Measurements from ENCODE around the gene STYXL2.
A peak's percentile ranks its signal among the peaks of the same experiment; 100 is the strongest.

The STYXL2 gene

GRCh38 chr1:167064621-167065020 lies 29.3 kb upstream of the STYXL2 start:
- H3K9me3 ChIP-seq (ENCODE audit: control insufficient read depth, low read length): no peaks in the 10 kb centered on the region
- H3K4me3 ChIP-seq (ENCODE audit: low read length): no peak overlapping the region
- H3K36me3 ChIP-seq (ENCODE audit: control insufficient read depth, insufficient read depth, low read length): no peaks in the 10 kb centered on the region
- peaks cover 18% of the 10 kb centered on the region for H3K4me1 ChIP-seq (ENCODE audit: control insufficient read depth, insufficient read depth, low read length)
- no peak overlapping the region for H3K9ac ChIP-seq (ENCODE audit: low read length)
- peaks cover 2% of the 10 kb centered on the region for H3K27me3 ChIP-seq (ENCODE audit: control insufficient read depth, insufficient read depth, low read length)

GRCh38 chr1:167065471-167065870 lies 28.4 kb upstream of the STYXL2 start:
- Histone ChIP-seq H3K36me3 (ENCODE audit: control insufficient read depth, insufficient read depth, low read length) (no peaks in the 10 kb centered on the region), H3K4me3 (ENCODE audit: low read length) (no peak overlapping the region)

DNA sequence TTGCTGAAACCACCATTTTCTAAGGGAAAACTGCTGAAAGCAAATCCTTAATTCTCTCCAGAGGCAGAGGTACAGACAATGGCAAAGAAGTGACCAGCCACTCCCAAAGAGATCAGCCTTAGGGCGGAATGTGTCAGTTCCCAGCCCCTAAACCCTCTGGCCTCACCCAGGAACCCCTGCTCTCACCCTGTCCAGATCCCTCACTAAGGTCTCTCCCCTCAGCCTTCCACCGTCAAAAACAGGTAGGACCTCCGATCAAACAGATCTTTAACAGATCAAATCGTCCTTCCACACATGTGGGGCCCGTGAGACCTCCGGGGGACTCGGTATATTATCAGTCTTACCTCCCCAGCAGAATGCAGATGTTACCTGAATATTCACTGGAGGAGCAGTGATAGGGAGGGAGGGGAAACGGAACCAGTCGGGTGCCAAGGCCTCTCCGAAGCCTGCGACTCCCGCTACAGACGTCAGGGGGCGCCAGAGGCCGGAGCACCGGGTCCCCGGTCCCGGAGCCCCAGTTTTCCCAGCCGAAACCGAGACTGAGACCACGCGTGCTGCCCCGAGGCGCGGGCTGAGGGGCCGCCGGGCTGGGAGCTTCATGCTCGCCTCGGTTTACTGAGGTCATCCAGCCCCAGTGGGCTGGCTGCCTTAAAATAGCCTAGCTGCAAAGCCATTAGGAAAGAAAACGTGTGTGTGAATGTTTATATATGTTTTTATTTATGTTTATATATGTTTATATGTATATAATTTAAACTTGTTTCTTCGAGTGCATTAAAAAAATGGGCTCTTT lies 27.3 kb upstream of the STYXL2 start:
- Histone ChIP-seq H3K36me3 (ENCODE audit: control insufficient read depth, insufficient read depth, low read length) (no peaks in the 10 kb centered on the region), H3K9ac (ENCODE audit: low read length) (peak overlapping the region; percentile 59), H3K9me3 (ENCODE audit: control insufficient read depth, low read length) (no peaks in the 10 kb centered on the region), H3K4me3 (ENCODE audit: low read length) (no peak overlapping the region), H3K4me1 (ENCODE audit: control insufficient read depth, insufficient read depth, low read length) (peaks cover 18% of the 10 kb centered on the region), H3K27me3 (ENCODE audit: control insufficient read depth, insufficient read depth, low read length) (no peaks in the 10 kb centered on the region)

More at GRCh38 chr1:167065471-167065870, 28.4 kb upstream of the STYXL2 start:
- Histone ChIP-seq H3K9me3 (ENCODE audit: control insufficient read depth, low read length) (no peaks in the 10 kb centered on the region), H3K9ac (ENCODE audit: low read length) (no peak overlapping the region), H3K27me3 (ENCODE audit: control insufficient read depth, insufficient read depth, low read length) (no peaks in the 10 kb centered on the region), H3K4me1 (ENCODE audit: control insufficient read depth, insufficient read depth, low read length) (peaks cover 18% of the 10 kb centered on the region)

GRCh38 chr1:167067904-167068303 lies 26.0 kb upstream of the STYXL2 start:
- H3K4me3 ChIP-seq (ENCODE audit: low read length): no peak overlapping the region
- no peaks in the 10 kb centered on the region for H3K9me3 ChIP-seq (ENCODE audit: control insufficient read depth, low read length)
- no peak overlapping the region for H3K9ac ChIP-seq (ENCODE audit: low read length)
- no peaks in the 10 kb centered on the region for H3K36me3 ChIP-seq (ENCODE audit: control insufficient read depth, insufficient read depth, low read length)
- H3K4me1 ChIP-seq (ENCODE audit: control insufficient read depth, insufficient read depth, low read length): peaks cover 18% of the 10 kb centered on the region
- no peaks in the 10 kb centered on the region for H3K27me3 ChIP-seq (ENCODE audit: control insufficient read depth, insufficient read depth, low read length)

DNA sequence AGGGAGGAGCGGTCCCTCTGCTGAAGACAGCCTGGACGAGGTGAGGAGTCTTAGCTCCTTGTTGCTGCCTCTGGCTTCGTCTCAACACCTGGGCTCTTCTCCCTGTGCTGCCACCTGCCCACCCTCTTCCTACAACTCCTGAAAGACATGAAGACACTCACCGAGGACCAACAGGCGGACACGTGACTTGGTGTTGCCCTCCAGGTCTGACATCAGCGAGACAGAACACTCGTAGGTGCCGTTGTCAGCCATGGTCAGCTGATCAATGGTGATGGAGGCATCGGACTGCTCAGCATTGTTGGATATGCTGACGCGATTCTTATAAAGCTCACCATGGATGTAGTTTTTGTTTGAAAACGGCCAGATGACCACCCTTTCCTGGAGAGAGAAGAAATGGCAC lies 25.1 kb upstream of the STYXL2 start:
- no peak overlapping the region for H3K9ac ChIP-seq (ENCODE audit: low read length)
- H3K36me3 ChIP-seq (ENCODE audit: control insufficient read depth, insufficient read depth, low read length): no peaks in the 10 kb centered on the region
- H3K4me3 ChIP-seq (ENCODE audit: low read length): no peak overlapping the region
- no peaks in the 10 kb centered on the region for H3K27me3 ChIP-seq (ENCODE audit: control insufficient read depth, insufficient read depth, low read length)
- peaks cover 18% of the 10 kb centered on the region for H3K4me1 ChIP-seq (ENCODE audit: control insufficient read depth, insufficient read depth, low read length)
- H3K9me3 ChIP-seq (ENCODE audit: control insufficient read depth, low read length): no peaks in the 10 kb centered on the region

GRCh38 chr1:167071286-167071685 lies 22.6 kb upstream of the STYXL2 start:
- Histone ChIP-seq H3K9me3 (ENCODE audit: control insufficient read depth, low read length) (no peaks in the 10 kb centered on the region), H3K27me3 (ENCODE audit: control insufficient read depth, insufficient read depth, low read length) (no peaks in the 10 kb centered on the region), H3K4me1 (ENCODE audit: control insufficient read depth, insufficient read depth, low read length) (peaks cover 3% of the 10 kb centered on the region), H3K9ac (ENCODE audit: low read length) (no peak overlapping the region), H3K36me3 (ENCODE audit: control insufficient read depth, insufficient read depth, low read length) (no peaks in the 10 kb centered on the region), H3K4me3 (ENCODE audit: low read length) (no peak overlapping the region)

DNA sequence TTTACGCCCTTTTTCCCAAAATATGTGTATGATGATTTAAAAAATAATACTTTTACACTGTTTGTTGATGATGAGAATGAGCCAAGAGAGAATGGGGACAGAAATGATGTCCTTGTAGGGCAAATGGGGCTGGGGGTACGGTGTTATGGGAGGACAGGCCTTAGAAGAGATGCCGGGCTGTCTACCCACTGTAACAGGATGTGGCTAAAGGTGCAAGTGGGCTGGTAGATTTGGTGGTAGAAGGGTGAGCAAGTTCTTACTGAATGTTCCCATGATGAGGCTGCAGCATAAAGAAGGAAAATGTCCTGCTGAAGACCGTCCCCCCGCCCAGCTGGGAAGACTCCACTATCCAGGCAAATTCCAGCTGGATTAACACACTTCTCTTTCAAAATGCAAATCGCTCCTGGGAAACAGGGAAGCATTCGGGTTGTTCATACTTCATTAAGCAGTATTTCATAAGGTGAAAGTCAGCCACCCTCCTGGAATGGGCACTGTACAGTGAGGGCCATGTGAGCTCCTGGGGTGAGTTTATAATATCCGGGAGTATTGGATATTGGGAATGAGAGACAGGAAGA lies 17.7 kb upstream of the STYXL2 start:
- Histone ChIP-seq H3K4me3 (ENCODE audit: low read length) (no peak overlapping the region), H3K4me1 (ENCODE audit: control insufficient read depth, insufficient read depth, low read length) (peaks cover 9% of the 10 kb centered on the region), H3K27me3 (ENCODE audit: control insufficient read depth, insufficient read depth, low read length) (no peaks in the 10 kb centered on the region), H3K9me3 (ENCODE audit: control insufficient read depth, low read length) (no peaks in the 10 kb centered on the region), H3K9ac (ENCODE audit: low read length) (no peak overlapping the region), H3K36me3 (ENCODE audit: control insufficient read depth, insufficient read depth, low read length) (no peaks in the 10 kb centered on the region)

GRCh38 chr1:167077128-167077867 lies 16.6 kb upstream of the STYXL2 start:
- Histone ChIP-seq H3K4me3 (ENCODE audit: low read length) (no peak overlapping the region), H3K9me3 (ENCODE audit: control insufficient read depth, low read length) (no peaks in the 10 kb centered on the region)

DNA sequence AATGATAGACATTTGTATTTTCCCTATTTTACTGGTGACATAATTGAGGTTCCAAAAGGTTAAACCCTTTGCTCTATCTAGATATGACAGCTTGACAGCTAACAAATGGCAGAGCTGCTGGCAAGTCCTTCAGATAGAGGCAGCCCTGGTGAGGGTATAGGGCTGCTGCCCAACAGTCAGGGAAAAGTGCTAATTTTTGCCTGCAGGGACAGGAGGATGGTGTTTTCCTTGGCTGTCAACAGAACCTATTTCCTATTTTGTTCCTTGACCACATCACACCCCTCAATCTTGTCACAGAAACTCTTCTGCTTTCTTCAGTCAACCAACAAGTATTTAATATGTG lies 16.0 kb upstream of the STYXL2 start:
- Histone ChIP-seq H3K4me1 (ENCODE audit: control insufficient read depth, insufficient read depth, low read length) (peaks cover 23% of the 10 kb centered on the region), H3K27me3 (ENCODE audit: control insufficient read depth, insufficient read depth, low read length) (no peaks in the 10 kb centered on the region), H3K4me3 (ENCODE audit: low read length) (no peak overlapping the region), H3K36me3 (ENCODE audit: control insufficient read depth, insufficient read depth, low read length) (no peaks in the 10 kb centered on the region), H3K9me3 (ENCODE audit: control insufficient read depth, low read length) (no peaks in the 10 kb centered on the region), H3K9ac (ENCODE audit: low read length) (no peak overlapping the region)

More at GRCh38 chr1:167077128-167077867, 16.6 kb upstream of the STYXL2 start:
- no peaks in the 10 kb centered on the region for H3K36me3 ChIP-seq (ENCODE audit: control insufficient read depth, insufficient read depth, low read length)
- no peaks in the 10 kb centered on the region for H3K27me3 ChIP-seq (ENCODE audit: control insufficient read depth, insufficient read depth, low read length)
- H3K9ac ChIP-seq (ENCODE audit: low read length): no peak overlapping the region
- peaks cover 19% of the 10 kb centered on the region for H3K4me1 ChIP-seq (ENCODE audit: control insufficient read depth, insufficient read depth, low read length)

DNA sequence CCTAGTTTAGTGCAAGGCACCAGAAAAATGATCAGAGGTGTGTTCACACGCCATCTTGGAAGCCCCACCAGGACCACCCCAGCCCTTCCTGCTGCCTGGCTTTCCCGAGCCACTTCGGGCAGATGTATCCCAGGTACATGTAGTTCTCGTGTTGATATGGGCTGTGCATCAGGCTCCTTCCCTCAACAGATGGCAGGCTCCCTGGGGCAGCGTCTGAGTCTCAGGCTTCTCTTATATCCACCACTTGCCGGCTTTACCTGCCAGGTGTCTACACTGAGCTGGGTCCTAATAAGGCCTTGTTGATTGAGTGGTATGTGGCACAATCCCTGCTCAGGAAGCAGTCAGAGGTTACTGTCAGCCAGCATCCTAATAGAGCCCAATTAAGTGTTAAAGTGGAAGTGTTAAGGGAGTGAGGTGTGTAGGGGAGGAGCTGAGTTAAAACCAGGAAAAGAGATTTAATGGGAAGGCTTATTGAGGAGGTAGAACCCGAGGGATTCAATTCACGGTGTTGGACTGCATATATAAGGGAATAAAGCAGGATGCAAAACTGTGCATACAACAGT lies 12.2 kb upstream of the STYXL2 start:
- no peaks in the 10 kb centered on the region for H3K9me3 ChIP-seq (ENCODE audit: control insufficient read depth, low read length)
- no peak overlapping the region for H3K4me3 ChIP-seq (ENCODE audit: low read length)
- peaks cover 43% of the 10 kb centered on the region for H3K4me1 ChIP-seq (ENCODE audit: control insufficient read depth, insufficient read depth, low read length)
- H3K36me3 ChIP-seq (ENCODE audit: control insufficient read depth, insufficient read depth, low read length): no peaks in the 10 kb centered on the region
- no peaks in the 10 kb centered on the region for H3K27me3 ChIP-seq (ENCODE audit: control insufficient read depth, insufficient read depth, low read length)
- no peak overlapping the region for H3K9ac ChIP-seq (ENCODE audit: low read length)

DNA sequence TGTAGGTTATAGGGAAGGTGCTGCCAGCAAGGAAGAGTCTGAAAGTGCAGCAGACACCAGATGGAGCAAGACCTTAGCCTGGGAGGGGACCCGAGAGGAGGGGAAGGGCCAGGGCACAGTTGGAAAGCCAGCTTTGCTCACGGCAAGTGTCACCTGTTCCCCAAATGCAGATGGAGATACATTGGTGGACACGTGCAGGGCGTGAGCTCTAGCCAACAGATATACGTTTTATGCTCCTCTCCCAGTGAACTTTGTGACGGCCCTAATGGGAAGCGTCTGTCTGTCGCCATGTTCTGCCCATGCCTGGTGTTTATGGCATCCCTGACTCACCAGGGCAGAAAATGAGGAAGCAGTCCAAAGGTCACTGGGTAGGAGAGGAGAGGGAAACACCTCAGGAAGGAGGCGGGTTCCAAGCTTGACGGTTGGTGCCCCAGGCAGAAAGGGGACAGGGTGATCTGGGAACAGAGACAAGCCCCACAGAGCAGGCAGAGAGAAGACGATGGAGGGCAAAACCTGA lies 11.3 kb upstream of the STYXL2 start:
- peaks cover 39% of the 10 kb centered on the region for H3K4me1 ChIP-seq (ENCODE audit: control insufficient read depth, insufficient read depth, low read length)
- no peaks in the 10 kb centered on the region for H3K36me3 ChIP-seq (ENCODE audit: control insufficient read depth, insufficient read depth, low read length)
- H3K4me3 ChIP-seq (ENCODE audit: low read length): no peak overlapping the region
- no peaks in the 10 kb centered on the region for H3K27me3 ChIP-seq (ENCODE audit: control insufficient read depth, insufficient read depth, low read length)
- no peaks in the 10 kb centered on the region for H3K9me3 ChIP-seq (ENCODE audit: control insufficient read depth, low read length)
- H3K9ac ChIP-seq (ENCODE audit: low read length): peak overlapping the region; percentile 29
